Transverse colon (tissue), 4 donors: Measurements from ENCODE around the gene GRIK4.

Experiments used
- POLR2A ChIP-seq: fragments of 450-650 bp; IDR thresholded peaks from one replicate; pipeline ENCODE4 v1.6.1; 2016; ENCODE audit warnings: antibody characterized with exemption, mild to moderate bottlenecking, moderate library complexity
- POLR2AphosphoS5 ChIP-seq, 3 donors: sonication (generic); formaldehyde crosslinking; IDR thresholded peaks; one replicate each; pipeline ENCODE4 v1.6.1; 2016; ENCODE audit warnings: antibody characterized with exemption in 3 of 3
- TF ChIP-seq, protein P1 (sequence below), 5 experiments: fragments of 200-600 bp in 3 of 5; fragments of 450-650 bp in 2 of 5; sonication (generic) in 3 of 5; IDR thresholded peaks; 1 replicate in 2 of 5; 2 replicates in 3 of 5; pipeline ENCODE4 v1.5.1; 2016 to 2017; ENCODE audit warnings: antibody characterized with exemption in 5 of 5, inconsistent platforms in 3 of 5, mild to moderate bottlenecking in 2 of 5, moderate library complexity in 1 of 5

DNA sequence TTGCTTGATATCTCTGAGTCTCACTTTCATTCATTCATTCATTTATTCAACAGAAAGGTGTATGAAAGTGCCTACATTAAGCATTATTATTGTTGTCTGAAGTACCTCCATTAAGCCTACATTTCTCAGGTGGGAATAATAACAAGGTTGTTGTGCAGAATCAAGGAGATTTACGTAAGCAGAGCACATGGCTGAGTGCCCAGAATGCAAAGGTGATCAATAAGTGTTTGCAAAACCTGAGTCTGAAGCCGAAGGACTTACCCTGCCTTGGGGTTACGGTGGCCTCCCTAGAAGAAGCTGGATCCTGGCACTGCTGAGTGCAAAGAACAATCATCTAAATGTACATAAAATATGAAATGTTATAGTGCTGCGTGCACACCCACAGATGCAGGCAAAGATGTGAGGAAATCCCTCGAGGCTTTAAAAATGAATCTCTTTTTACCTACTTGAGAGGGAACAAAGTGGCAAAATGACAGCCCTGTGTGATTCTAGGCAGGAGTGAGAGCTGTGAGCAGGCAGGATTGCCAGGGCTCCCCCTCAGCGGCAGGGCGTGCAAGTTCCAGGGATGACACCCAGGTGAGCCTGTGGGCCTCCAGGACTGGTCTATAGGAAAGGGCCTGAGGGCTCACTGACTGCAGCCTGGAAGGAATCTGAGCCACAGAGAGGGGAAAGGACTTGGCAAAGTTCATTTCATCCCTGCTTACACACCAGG lies 379.2 kb downstream of the GRIK4 start:
- TF ChIP-seq, protein P1, sequence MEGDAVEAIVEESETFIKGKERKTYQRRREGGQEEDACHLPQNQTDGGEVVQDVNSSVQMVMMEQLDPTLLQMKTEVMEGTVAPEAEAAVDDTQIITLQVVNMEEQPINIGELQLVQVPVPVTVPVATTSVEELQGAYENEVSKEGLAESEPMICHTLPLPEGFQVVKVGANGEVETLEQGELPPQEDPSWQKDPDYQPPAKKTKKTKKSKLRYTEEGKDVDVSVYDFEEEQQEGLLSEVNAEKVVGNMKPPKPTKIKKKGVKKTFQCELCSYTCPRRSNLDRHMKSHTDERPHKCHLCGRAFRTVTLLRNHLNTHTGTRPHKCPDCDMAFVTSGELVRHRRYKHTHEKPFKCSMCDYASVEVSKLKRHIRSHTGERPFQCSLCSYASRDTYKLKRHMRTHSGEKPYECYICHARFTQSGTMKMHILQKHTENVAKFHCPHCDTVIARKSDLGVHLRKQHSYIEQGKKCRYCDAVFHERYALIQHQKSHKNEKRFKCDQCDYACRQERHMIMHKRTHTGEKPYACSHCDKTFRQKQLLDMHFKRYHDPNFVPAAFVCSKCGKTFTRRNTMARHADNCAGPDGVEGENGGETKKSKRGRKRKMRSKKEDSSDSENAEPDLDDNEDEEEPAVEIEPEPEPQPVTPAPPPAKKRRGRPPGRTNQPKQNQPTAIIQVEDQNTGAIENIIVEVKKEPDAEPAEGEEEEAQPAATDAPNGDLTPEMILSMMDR (IDR thresholded peaks at IDR 0.05) = no peak
- TF ChIP-seq POLR2A = no peak
- no peak for TF ChIP-seq POLR2AphosphoS5 (IDR thresholded peaks at IDR 0.05)
